ENCODE measurements around the gene PPP2R2B. TPM values are rescaled to one million over a fixed set of nuclear protein-coding genes. Genes with fewer than 3 reads are reported as not detected.

PPP2R2B gene
- total and polyA plus RNA-seq, 2 donors (not counting 3 experiments of a cell fraction or from before 2014, with no cell fraction given), result not detected

DNA sequence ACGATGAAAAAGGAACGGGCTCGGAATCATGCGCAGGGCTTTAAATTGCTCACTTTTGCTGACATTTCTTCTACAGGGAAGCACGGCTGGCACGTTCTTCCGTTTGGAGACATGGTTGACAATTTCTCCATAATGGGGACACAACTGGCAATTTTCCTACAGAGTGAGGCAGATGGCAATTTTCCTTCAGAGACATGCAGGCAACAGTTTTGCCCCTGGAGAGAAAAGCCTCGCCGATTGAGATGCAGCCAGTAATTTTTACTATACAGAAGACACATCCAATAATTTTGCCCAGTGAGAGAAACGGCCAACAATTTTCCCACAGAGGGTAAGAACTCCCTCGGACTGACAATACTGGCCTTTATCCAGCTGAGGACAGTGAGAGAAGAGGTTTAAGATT is 271.7 kb downstream of the PPP2R2B start:
- TF ChIP-seq, protein P1, sequence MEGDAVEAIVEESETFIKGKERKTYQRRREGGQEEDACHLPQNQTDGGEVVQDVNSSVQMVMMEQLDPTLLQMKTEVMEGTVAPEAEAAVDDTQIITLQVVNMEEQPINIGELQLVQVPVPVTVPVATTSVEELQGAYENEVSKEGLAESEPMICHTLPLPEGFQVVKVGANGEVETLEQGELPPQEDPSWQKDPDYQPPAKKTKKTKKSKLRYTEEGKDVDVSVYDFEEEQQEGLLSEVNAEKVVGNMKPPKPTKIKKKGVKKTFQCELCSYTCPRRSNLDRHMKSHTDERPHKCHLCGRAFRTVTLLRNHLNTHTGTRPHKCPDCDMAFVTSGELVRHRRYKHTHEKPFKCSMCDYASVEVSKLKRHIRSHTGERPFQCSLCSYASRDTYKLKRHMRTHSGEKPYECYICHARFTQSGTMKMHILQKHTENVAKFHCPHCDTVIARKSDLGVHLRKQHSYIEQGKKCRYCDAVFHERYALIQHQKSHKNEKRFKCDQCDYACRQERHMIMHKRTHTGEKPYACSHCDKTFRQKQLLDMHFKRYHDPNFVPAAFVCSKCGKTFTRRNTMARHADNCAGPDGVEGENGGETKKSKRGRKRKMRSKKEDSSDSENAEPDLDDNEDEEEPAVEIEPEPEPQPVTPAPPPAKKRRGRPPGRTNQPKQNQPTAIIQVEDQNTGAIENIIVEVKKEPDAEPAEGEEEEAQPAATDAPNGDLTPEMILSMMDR (IDR thresholded peaks at IDR 0.05; ENCODE audit: extremely low read depth in 1 of 2, insufficient read depth in 1 of 2, low read depth in 1 of 2, low read length in 2 of 2), result no peak
- TF ChIP-seq JUN (IDR thresholded peaks at IDR 0.05; ENCODE audit: borderline replicate concordance, insufficient read depth, insufficient read length, low read depth), result no peak
- TF ChIP-seq GATA2 (IDR thresholded peaks at IDR 0.05; ENCODE audit: insufficient read depth, insufficient read length, low read depth, low read length), result no peak
- TF ChIP-seq FOS (IDR thresholded peaks at IDR 0.05; ENCODE audit: borderline replicate concordance, insufficient read depth, low read length), result no peak
- TF ChIP-seq, protein P2, sequence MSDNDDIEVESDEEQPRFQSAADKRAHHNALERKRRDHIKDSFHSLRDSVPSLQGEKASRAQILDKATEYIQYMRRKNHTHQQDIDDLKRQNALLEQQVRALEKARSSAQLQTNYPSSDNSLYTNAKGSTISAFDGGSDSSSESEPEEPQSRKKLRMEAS (IDR thresholded peaks at IDR 0.05; ENCODE audit: insufficient read depth, insufficient read length), result no peak
- no peak for TF ChIP-seq POLR2A (IDR thresholded peaks at IDR 0.05; ENCODE audit: low read depth, low read length)
- TF ChIP-seq POLR2AphosphoS5 (IDR thresholded peaks at IDR 0.05; ENCODE audit: insufficient read depth, low read depth, low read length), result no peak
- no peak for TF ChIP-seq EZH2 (IDR thresholded peaks at IDR 0.05; ENCODE audit: borderline replicate concordance, low read depth, low read length, severe bottlenecking)
- no peak for TF ChIP-seq MYC (IDR thresholded peaks at IDR 0.05; ENCODE audit: low read depth, low read length)
- FAIRE-seq (no peak), DNase-seq (ENCODE audit: low read depth, low spot score) (no peak)
- H3K27ac ChIP-seq (ENCODE audit: insufficient read depth, low read depth, low read length), result no peak overlapping the region
- no peak overlapping the region for H3K9ac ChIP-seq (replicated peaks; ENCODE audit: extremely low read depth, insufficient read depth, low read length)
- H3K4me1 ChIP-seq (ENCODE audit: control insufficient read depth, extremely low read depth, insufficient read depth, low read length), result no peaks in the 10 kb centered on the region
- ChIA-PET POLR2A (no interaction called here), CTCF (no interaction called here)
- BruUV-seq (replicated peaks), result no TSS peak
- H3K79me2 ChIP-seq (ENCODE audit: control insufficient read depth, insufficient read depth, low read length), result no peaks in the 10 kb centered on the region
- no peaks in the 10 kb centered on the region for H3K36me3 ChIP-seq (ENCODE audit: control insufficient read depth in 2 of 2, extremely low read depth in 1 of 2, insufficient read depth in 2 of 2, low read length in 2 of 2)
- no peak overlapping the region for H2AFZ ChIP-seq (ENCODE audit: low read depth, low read length)
- H3K4me2 ChIP-seq (ENCODE audit: insufficient read depth, low read length), result no peak overlapping the region
- no peaks in the 10 kb centered on the region for H3K27me3 ChIP-seq (ENCODE audit: control insufficient read depth in 2 of 2, insufficient read depth in 2 of 2, low read length in 2 of 2)
- H3K4me3 ChIP-seq (replicated peaks in 1 of 3; ENCODE audit: insufficient read depth in 1 of 3, low read depth in 1 of 3, low read length in 3 of 3), result no peak overlapping the region
- intact Hi-C loops (cut with micrococcal nuclease), result no loop called here
- no peaks in the 10 kb centered on the region for H4K20me1 ChIP-seq (replicated peaks; ENCODE audit: control insufficient read depth, extremely low read depth, insufficient read depth, low read length)
- H3K9me1 ChIP-seq (replicated peaks; ENCODE audit: control insufficient read depth, extremely low read depth, insufficient read depth, low read length), result no peaks in the 10 kb centered on the region
- dilution Hi-C loops (cut with MboI; ENCODE audit: extremely low pct_ligation_motif_present, low sequenced_read_pairs), result no loop called here
- H3K9me3 ChIP-seq (replicated peaks; ENCODE audit: control insufficient read depth, insufficient read depth, low read length), result no peaks in the 10 kb centered on the region
